HG02938 (cell line): Measurements from ENCODE around the gene DHX34.
"Not testable (repeated sequence)": the region's sequence is repeated elsewhere in the genome, so short reads cannot be mapped to it uniquely, and the experiment has no call there.

Experiments used
- ATAC-seq: cut with Tn5 transposase; IDR thresholded peaks from one replicate; pipeline ENCODE4 v1.9.1; 2021; ENCODE audit warnings: mild to moderate bottlenecking, moderate library complexity; ENCODE audit not compliant: unreplicated experiment

Gene DHX34

GRCh38 chr19:47387623-47388022 is 38.5 kb downstream of the DHX34 start:
- ATAC-seq: not testable (repeated sequence)

- ATAC-seq: not testable (repeated sequence)
Measured at GRCh38 chr19:47388721-47389120, 39.6 kb downstream of the DHX34 start.

GRCh38 chr19:47389150-47389556 is 40.0 kb downstream of the DHX34 start:
- ATAC-seq: no peak

DNA sequence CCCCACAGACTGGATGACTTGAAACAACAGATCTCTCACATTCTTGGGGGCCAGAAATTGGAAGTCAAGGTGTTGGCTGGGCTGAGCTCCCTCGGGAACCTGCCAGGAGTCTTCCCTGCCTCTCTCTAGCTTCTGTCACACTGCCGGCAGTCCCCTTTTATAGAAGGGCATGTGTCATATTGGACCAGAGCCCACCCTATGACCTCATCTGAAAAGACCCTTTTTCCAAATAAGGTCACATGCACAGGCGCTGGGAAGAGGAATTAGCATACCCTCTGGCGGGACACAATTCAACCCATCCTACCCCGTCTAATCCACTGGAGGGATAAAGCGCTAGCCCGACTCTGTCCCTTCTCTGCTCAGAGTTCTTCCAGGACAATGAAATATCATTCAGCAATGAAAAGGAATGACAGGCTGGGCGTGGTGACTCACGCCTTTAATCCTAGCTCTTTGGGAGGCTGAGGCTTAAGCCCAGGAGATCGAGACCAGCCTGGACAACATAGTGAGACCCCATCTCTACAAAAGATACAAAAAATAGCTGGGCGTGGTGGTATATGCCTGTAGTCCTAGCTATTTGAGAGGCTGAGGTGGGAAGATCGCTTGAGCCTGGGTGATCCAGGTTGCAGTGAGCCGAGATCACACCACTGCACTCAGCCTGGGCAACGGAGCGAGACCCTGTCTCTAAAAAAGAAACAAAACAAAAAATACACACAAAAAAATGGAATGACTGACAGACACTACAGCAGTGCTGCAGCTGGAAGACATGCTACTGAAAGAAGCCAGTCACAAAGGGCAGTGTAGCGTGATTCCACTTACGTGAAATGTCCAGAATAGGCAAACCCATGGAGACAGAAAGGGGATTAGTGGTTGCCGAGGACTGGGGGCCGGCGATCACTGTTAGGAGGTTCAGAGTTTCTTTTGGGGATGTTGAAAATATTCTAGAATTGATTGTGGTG is 41.7 kb downstream of the DHX34 start:
- ATAC-seq: no peak

DNA sequence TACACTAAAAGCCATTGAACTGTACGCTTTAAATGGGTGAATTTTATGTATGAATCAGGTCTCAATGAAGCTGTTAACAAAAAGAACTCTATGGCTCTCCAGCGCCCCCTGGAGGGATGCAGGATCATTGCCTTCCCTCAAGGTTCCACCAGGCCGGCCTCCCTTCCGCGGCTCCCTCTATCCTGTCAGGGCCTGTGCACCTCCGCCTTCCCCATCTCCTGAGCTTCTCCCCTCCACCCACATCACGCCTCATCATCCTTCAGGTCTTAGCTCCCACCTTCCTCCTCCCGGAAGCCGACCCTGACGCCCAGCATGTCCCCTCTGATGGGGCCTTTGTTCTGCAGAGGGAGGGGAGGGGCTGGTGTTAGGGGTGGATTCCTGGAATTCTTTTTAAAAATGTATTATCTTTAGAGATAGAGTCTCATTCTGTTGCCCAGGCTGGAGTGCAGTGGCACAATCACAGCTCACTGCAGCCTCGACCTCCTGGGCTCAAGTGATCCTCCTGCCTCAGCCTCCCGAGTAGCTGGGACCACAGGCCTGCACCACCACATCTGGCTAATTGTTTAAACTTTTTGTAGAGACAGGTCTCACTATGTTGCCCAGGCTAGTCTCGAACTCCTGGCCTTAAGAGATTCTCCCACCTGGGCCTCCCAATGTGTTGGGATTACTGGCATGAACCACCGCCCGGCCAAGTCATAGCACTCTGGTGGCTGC is 42.6 kb downstream of the DHX34 start:
- no peak for ATAC-seq

- no peak for ATAC-seq
Measured at GRCh38 chr19:47398707-47399597, 49.8 kb downstream of the DHX34 start.

DNA sequence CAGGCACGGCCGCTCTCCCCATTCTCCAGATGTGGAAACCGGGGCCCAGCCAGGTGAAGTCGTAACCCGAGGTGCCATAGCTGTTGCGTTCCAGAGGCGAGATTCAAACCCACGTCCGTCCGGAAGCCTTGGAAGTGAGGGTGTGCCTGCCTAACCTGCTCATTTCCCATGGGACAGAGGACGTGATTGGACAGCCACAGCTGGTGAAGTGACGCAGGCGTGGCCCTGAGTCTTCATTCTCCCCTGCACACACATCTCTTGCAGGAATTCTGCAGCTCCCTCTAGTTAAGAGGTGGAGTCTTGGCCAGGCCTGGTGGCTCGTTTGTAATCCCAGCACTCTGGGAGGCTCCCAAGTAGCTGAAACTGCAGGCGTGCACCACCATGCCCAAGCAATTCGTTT is 53.4 kb downstream of the DHX34 start:
- ATAC-seq: no peak

DNA sequence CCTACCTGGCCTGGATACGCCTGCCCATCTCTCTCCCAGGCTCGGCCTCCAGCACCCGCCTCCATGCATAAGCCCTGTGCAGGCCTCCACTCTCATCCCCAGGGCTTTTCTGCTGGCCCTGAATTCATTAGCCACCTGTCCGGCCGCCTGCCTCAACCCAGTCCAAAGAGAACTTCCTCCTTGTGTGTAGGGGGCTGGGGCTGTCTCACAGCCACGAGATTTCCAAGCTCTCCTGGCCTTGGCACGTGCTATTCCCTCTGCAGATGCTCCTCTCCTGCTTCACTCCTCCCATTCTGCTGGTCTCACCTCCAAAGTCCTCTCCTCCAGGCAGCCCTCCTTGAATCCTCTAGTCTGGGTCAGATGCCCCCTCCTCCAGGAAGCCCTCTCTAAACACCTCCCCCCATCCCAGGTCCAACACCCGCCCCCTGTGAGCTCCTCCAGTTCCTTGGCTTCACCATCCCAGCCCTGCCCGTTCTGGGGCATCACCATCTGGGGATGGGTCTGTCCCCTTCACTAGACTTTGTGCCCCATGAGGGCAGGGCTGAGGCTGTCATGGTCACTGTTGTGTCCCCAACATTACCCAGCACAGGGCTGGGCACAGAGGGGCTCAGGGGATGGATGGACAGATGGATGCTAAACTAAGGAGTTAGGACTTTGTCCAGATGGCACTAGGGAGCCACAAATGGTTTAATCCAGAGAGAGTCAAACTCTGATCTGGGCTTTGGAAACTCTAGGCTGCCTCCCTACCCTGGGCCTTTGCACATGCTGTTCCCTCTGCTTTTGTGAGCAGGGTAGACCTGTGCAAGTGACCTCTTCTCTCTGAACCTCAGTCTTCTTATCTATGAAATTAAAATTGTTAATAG is 55.5 kb downstream of the DHX34 start:
- ATAC-seq: no peak

GRCh38 chr19:47405197-47405550 is 56.1 kb downstream of the DHX34 start:
- ATAC-seq: no peak

GRCh38 chr19:47405854-47406417 is 56.8 kb downstream of the DHX34 start:
- no peak for ATAC-seq

DNA sequence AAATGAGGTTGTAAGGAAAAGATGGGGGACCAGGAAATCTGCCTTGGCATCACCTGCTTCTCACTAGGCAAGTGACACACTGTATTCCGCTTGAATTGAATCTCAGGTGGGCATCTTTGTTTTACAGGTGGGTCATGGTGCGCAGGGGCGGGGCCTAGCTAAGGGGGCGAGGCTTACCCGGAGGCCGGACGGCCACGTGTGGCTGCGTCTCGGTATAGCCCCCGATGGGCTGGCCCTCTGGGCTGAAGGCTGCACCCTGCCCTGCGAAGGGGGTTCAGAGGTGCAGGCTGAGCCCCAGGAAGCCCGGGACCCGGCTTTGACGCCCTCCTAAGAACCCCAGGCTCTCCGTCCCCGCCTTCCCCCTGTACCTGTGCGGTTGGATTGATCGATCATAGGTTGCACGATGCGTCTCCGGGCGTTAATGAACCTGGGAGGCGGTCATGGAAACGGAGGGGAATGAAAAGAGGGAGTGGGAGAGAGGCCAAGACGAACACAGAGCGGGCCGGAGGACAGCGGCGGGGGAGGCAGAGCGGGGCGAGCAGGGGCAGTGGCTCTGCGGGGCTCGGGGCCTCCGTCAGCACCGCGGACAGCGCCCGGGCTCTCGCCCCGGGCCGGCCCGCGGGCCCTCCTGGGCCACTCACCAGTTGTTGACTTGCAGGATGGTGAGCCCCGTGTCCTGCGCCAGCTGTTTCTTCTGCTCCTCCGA is 57.7 kb downstream of the DHX34 start:
- no peak for ATAC-seq

GRCh38 chr19:47407417-47407774 is 58.3 kb downstream of the DHX34 start:
- no peak for ATAC-seq

GRCh38 chr19:47408156-47408938 is 59.2 kb downstream of the DHX34 start:
- ATAC-seq: no peak

DNA sequence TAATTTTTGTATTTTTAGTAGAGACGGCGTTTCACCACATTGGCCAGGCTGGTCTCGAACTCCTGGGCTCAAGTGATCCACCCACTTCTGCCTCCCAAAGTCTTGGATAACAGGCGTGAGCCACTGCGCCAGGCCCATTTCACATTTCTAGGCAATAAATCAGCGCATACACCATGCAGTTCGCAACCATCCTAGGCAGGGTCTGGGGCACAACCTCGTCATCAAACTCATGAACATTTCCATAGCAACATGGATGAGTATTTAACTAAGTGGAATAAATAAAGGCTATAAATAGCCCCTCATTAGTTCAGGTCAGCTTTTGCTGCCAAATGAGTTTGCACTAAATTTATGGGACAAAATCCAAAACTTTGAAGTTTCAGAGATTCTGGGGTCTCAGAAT is 62.0 kb downstream of the DHX34 start:
- no peak for ATAC-seq

GRCh38 chr19:47411696-47412095 is 62.6 kb downstream of the DHX34 start:
- not testable (repeated sequence) for ATAC-seq

DNA sequence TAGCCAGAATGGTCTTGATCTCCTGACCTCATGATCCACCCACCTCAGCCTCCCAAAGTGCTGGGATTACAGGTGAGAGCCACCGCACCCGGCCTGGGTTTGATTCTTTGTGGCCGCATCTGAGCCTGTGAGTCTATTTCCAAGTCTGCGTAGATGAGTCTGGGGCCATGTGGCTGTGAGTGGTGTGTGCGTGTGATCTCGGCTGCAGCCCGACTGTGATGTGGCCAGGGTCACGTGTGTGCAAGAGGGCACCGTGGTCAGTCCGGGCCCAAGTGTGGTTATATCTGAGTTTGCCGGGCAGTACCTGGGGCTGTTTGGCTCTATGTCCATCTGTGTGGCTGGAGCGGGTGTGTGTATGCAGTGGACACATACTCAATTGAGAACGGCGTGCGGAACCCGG is 64.8 kb downstream of the DHX34 start:
- no peak for ATAC-seq

GRCh38 chr19:47414469-47414868 is 65.4 kb downstream of the DHX34 start:
- ATAC-seq: no peak

- ATAC-seq: no peak
Measured at GRCh38 chr19:47415953-47416642, 67.0 kb downstream of the DHX34 start.
